Measurements from ENCODE around the gene SPATA45.

SPATA45 gene

GRCh38 chr1:212782422-212783154 lies 64.9 kb downstream of the SPATA45 start:
- no peak for DNase-seq (ENCODE audit: low read depth in 1 of 2, low spot score in 1 of 2)

- no peak for DNase-seq (ENCODE audit: low read depth in 1 of 2, low spot score in 1 of 2)
Measured at GRCh38 chr1:212781225-212781624, 66.2 kb downstream of the SPATA45 start.

GRCh38 chr1:212780759-212781158 lies 66.7 kb downstream of the SPATA45 start:
- DNase-seq (ENCODE audit: low read depth in 1 of 2, low spot score in 1 of 2) = no peak

Data from stimulated activated CD4-positive, alpha-beta T cell treated with anti-CD3 and anti-CD28 coated beads, Interleukin-15, amount 100 ng/mL, for 1 hour (primary cell).